HepG2 (cell line): ENCODE data around the gene LZTR1. TPM values are rescaled to one million over a fixed set of nuclear protein-coding genes. Genes with fewer than 3 reads are reported as not detected.

ENCODE experiments used
- ATAC-seq: fragments of 200-7000 bp; cut with Tn5 transposase; 3 replicates; pipeline ENCODE4 v1.9.1; 2020; ENCODE audit warnings: mild to moderate bottlenecking, moderate library complexity
- BruUV-seq: library from RNA; stranded (reverse); fragments of 400-500 nt; replicated peaks from 2 replicates; lab custom pipeline; 2021; lab: Mats Ljungman, UMichigan
- CTCF ChIA-PET: fragments of 300-600 bp; formaldehyde crosslinking; extraction: SDS; loops from one replicate; lab custom pipeline; 2021; ENCODE audit warnings: low total read pairs, inconsistent platforms, low intra/inter-chr PET ratio; lab: Yijun Ruan, JAX
- POLR2A ChIA-PET: fragments of 350-600 bp; sonication (Branson Sonifier 250); formaldehyde crosslinking; loops from one replicate; lab custom pipeline; 2020; ENCODE audit warnings: antibody characterized with exemption, inconsistent platforms; lab: Yijun Ruan, JAX
- DNase-seq: peaks from one replicate; pipeline ENCODE4 v3.0.0-alpha.2; 2015; ENCODE audit warnings: low spot score
- FAIRE-seq: peaks from 3 replicates; lab custom pipeline; 2011; peaks lifted over from hg19 to GRCh38; lab: Jason Lieb, UNC
- H2AFZ ChIP-seq: one replicate; pipeline ENCODE4 v1.6.1; 2011; ENCODE audit warnings: low read length, inconsistent platforms
- H3K27ac ChIP-seq: fragments of 300-600 bp; 3 replicates; pipeline ENCODE4 v1.8.0; 2011; ENCODE audit warnings: mixed run types, mild to moderate bottlenecking, mixed read lengths, low read length, inconsistent platforms; ENCODE audit not compliant: insufficient read depth; ENCODE audit errors: extremely low read length
- H3K27me3 ChIP-seq, 2 experiments: fragments of 200-600 bp in 1 of 2; 2 replicates in 1 of 2; 3 replicates in 1 of 2; pipeline versions ENCODE4 v1.6.0 to v1.8.0; 2011; ENCODE audit warnings: low read length in 2 of 2, mild to moderate bottlenecking in 2 of 2, moderate library complexity in 2 of 2, inconsistent platforms in 1 of 2; ENCODE audit not compliant: insufficient read depth in 2 of 2, control insufficient read depth in 1 of 2
- H3K36me3 ChIP-seq, 2 experiments: fragments of 200-600 bp in 1 of 2; replicated peaks in 1 of 2; 2 replicates in 1 of 2; 3 replicates in 1 of 2; pipeline versions ENCODE4 v1.5.1 to v1.8.0; 2011; ENCODE audit warnings: low read length in 2 of 2, inconsistent platforms in 1 of 2; ENCODE audit not compliant: insufficient read depth in 2 of 2, control insufficient read depth in 1 of 2
- H3K4me1 ChIP-seq: 2 replicates; pipeline ENCODE4 v1.5.1; 2012; ENCODE audit warnings: low read length, inconsistent platforms; ENCODE audit not compliant: insufficient read depth
- H3K4me2 ChIP-seq: 2 replicates; pipeline ENCODE4 v1.6.0; 2011; ENCODE audit warnings: low read depth, low read length, inconsistent platforms
- H3K4me3 ChIP-seq, 3 experiments: fragments of 200-600 bp in 1 of 3; sonication (generic), shearing (Covaris generic) in 1 of 3; replicated peaks in 1 of 3; 2 replicates each; pipeline ENCODE4 v1.5.1; 2011 to 2016; ENCODE audit warnings: low read length in 3 of 3, inconsistent platforms in 2 of 3, low read depth in 2 of 3, mild to moderate bottlenecking in 2 of 3, control low read depth in 1 of 3, mixed read lengths in 1 of 3; ENCODE audit not compliant: insufficient read depth in 1 of 3
- H3K79me2 ChIP-seq: one replicate; pipeline ENCODE4 v1.6.1; 2011; ENCODE audit warnings: low read length, inconsistent platforms; ENCODE audit not compliant: insufficient read depth
- H3K9ac ChIP-seq: 2 replicates; pipeline ENCODE4 v1.6.0; 2011; ENCODE audit warnings: mild to moderate bottlenecking, low read depth, low read length, inconsistent platforms; ENCODE audit not compliant: insufficient read depth
- H3K9me3 ChIP-seq: 2 replicates; pipeline ENCODE4 v1.5.1; 2012; ENCODE audit warnings: mild to moderate bottlenecking, low read length
- H4K20me1 ChIP-seq: 2 replicates; pipeline ENCODE4 v1.6.0; 2011; ENCODE audit warnings: inconsistent platforms, mild to moderate bottlenecking, low read length, moderate library complexity; ENCODE audit not compliant: insufficient read depth
- NKX3-1 ChIP-seq: sonication (generic); formaldehyde crosslinking; IDR thresholded peaks from 2 replicates; pipeline ENCODE4 v1.5.0; 2020; ENCODE audit warnings: missing genetic modification reagents
- SNRNP70 ChIP-seq: fragments of 200-400 bp; formaldehyde crosslinking; IDR thresholded peaks from 2 replicates; pipeline ENCODE4 v1.6.1; 2017; ENCODE audit warnings: mild to moderate bottlenecking, low read depth, low read length, moderate library complexity
- TGIF2 ChIP-seq: IDR thresholded peaks from 2 replicates; pipeline ENCODE4 v1.6.1; 2016; ENCODE audit warnings: control low read depth, missing compliant biosample characterization
- ZFP36 ChIP-seq: fragments of 150-350 bp; IDR thresholded peaks from 2 replicates; pipeline ENCODE4 v1.6.1; 2018; ENCODE audit warnings: borderline replicate concordance, low read length, low read depth; ENCODE audit not compliant: partially characterized antibody
- WGBS: methylation state at CpG from one replicate; pipeline ENCODE4 v1.1.6; 2017; ENCODE audit warnings: low lambda C conversion rate; 5-methylcytosine and 5-hydroxymethylcytosine counted together
- in situ Hi-C: cut with HindIII; loops from 2 replicates; pipeline ENCODE4 v1.10.0; 2017; ENCODE audit warnings: low pct_unique_long_range_greater_than_20kb; ENCODE audit not compliant: extremely low pct_ligation_motif_present
- intact Hi-C: fragments of 100-400 bp; cut with micrococcal nuclease; formaldehyde crosslinking; loops from one replicate; pipeline ENCODE4 v1.10.0; 2022; ENCODE audit not compliant: unreplicated experiment
- polyA plus RNA-seq, 8 experiments: library from polyadenylated mRNA; depleted of rRNA in 3 of 8; stranded (reverse) in 7 of 8; unstranded in 1 of 8; fragments of >200 nt; fragmentation: Illumina TruSeq in 4 of 8; extraction: Trizol in 4 of 8; gene quantifications; 2 replicates each; pipeline versions ENCODE4 v1.2.1 to v1.2.3, GENCODE V29; 2011 to 2016; ENCODE audit warnings: low read depth in 4 of 8, missing spikeins in 1 of 8, mixed read lengths in 1 of 8; ENCODE audit not compliant: insufficient read depth in 1 of 8
- total RNA-seq, 5 experiments: library from RNA; depleted of rRNA; stranded (reverse); fragments of >200 nt; fragmentation: Illumina TruSeq; extraction: Trizol; gene quantifications; 2 replicates each; pipeline ENCODE4 v1.2.3, GENCODE V29; 2016; ENCODE audit warnings: low read depth in 1 of 5
- TF ChIP-seq, protein P1 (sequence below): sonication (generic); formaldehyde crosslinking; IDR thresholded peaks from 2 replicates; pipeline ENCODE4 v1.5.1; 2020; ENCODE audit warnings: mild to moderate bottlenecking, missing genetic modification reagents, borderline replicate concordance

LZTR1 gene
- total and polyA plus RNA-seq, 2 of the 13 experiments (the other 11 are each of a cell fraction or from before 2014, with no cell fraction given) = 21.8 to 22.4 TPM

GRCh38 chr22:21010426-21011113 is 28.5 kb downstream of the LZTR1 start:
- intact Hi-C loops (no loop called here), in situ Hi-C loops (no loop called here)
- CTCF ChIA-PET = no interaction called here
- Histone ChIP-seq H4K20me1 (no peaks in the 10 kb centered on the region), H3K9me3 (no peaks in the 10 kb centered on the region), H3K9ac (no peak overlapping the region), H3K27ac (no peak overlapping the region), H3K27me3 (no peaks in the 10 kb centered on the region; a peak in 1 of 5 replicates), H3K36me3 (no peaks in the 10 kb centered on the region), H3K4me3 (no peak overlapping the region), H3K4me1 (peaks cover 27% of the 10 kb centered on the region), H3K79me2 (no peaks in the 10 kb centered on the region), H2AFZ (no peak overlapping the region), H3K4me2 (no peak overlapping the region)
- no peak for FAIRE-seq
- DNase-seq = no peak
- TF ChIP-seq SNRNP70 (no peak), ZFP36 (no peak), TGIF2 (CRISPR knock-in tag) (no peak), NKX3-1 (CRISPR knock-in tag) (no peak)
- TF ChIP-seq, protein P1, sequence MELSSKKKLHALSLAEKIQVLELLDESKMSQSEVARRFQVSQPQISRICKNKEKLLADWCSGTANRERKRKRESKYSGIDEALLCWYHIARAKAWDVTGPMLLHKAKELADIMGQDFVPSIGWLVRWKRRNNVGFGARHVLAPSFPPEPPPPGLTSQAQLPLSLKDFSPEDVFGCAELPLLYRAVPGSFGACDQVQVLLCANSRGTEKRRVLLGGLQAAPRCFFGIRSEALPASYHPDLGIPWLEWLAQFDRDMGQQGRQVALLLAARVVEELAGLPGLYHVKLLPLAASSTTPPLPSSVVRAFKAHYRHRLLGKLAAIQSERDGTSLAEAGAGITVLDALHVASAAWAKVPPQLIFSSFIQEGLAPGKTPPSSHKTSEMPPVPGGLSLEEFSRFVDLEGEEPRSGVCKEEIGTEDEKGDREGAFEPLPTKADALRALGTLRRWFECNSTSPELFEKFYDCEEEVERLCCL (CRISPR knock-in tag) = no peak
- ATAC-seq = no peak
- 86% methylated on average over 1 of the region's 3 CpGs for WGBS
- no TSS peak for BruUV-seq
- POLR2A ChIA-PET = no interaction called here
